ENCODE results near the gene SLC26A9.

SLC26A9 gene

DNA sequence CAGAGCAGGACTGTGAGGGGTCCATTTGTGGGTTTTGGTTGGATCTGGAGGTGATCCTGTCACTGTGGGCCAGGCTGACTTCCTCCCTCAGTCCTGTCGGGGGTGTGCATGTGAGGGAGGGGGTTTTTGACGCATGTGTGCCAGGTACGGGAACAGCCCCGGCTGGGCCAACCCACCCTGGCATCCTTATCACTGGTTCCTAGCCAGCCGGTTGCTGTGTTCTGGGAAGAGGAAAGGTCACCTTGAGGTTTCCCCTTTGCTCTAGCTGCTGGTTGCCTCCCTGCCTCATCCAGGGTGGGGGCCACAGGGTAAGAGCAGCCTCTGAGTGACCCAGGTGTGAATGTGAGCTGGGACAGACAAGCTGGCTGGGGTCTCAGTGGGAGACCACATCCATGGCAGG lies 2.5 kb downstream of the SLC26A9 start:
- TF ChIP-seq NFIC (IDR thresholded peaks at IDR 0.05) (no peak), EP300 (IDR thresholded peaks at IDR 0.05; ENCODE audit: borderline replicate concordance) (no peak), EGR1 (IDR thresholded peaks at IDR 0.05) (no peak), ZBTB7A (IDR thresholded peaks at IDR 0.05; ENCODE audit: low read depth) (no peak), CEBPB (IDR thresholded peaks at IDR 0.05) (no peak)

DNA sequence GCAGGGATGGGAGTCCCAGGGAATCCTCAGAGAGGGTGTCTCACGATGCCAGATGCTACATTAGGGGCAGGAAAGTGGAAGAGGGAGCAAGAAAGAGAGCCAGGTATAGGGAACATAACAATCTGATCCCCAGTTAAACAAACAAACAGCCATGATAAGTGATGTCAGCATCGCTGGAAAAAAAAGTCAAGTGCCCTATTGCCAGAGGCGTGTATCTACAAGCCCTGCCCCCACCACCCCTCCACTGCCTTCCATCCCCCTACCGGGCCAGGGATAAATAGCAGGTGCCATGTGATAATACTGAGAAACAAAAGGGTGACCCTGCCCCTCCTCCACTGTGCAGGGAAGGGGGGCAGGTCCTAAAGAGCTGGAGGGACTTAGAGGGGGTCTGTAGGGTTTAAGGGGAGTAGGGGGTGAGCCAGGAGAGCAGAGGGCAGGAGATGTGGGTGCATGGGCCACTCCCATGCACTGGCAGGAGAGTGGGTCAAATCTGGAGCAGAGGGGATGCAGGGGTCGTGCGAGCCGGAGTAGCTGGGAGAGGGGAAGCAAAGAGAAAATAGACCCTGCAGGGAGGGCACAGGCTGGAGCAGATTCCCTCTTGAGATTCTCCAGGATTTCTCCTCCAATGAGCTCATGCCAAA lies 3.4 kb downstream of the SLC26A9 start:
- TF ChIP-seq, protein P1, sequence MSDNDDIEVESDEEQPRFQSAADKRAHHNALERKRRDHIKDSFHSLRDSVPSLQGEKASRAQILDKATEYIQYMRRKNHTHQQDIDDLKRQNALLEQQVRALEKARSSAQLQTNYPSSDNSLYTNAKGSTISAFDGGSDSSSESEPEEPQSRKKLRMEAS (IDR thresholded peaks at IDR 0.05), result no peak
- TF ChIP-seq RAD21 (IDR thresholded peaks at IDR 0.05; ENCODE audit: low read depth), result no peak
- TF ChIP-seq TEAD4 (IDR thresholded peaks at IDR 0.05), result no peak
- TF ChIP-seq TAF1 (IDR thresholded peaks at IDR 0.05; ENCODE audit: low read depth), result no peak
- TF ChIP-seq FOXM1 (IDR thresholded peaks at IDR 0.05; ENCODE audit: borderline replicate concordance, low read depth), result no peak
- TF ChIP-seq, protein P2, sequence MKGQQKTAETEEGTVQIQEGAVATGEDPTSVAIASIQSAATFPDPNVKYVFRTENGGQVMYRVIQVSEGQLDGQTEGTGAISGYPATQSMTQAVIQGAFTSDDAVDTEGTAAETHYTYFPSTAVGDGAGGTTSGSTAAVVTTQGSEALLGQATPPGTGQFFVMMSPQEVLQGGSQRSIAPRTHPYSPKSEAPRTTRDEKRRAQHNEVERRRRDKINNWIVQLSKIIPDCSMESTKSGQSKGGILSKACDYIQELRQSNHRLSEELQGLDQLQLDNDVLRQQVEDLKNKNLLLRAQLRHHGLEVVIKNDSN (IDR thresholded peaks at IDR 0.05), result no peak
- no peak for TF ChIP-seq YY1 (IDR thresholded peaks at IDR 0.05; ENCODE audit: low read depth)
- TF ChIP-seq, protein P3, sequence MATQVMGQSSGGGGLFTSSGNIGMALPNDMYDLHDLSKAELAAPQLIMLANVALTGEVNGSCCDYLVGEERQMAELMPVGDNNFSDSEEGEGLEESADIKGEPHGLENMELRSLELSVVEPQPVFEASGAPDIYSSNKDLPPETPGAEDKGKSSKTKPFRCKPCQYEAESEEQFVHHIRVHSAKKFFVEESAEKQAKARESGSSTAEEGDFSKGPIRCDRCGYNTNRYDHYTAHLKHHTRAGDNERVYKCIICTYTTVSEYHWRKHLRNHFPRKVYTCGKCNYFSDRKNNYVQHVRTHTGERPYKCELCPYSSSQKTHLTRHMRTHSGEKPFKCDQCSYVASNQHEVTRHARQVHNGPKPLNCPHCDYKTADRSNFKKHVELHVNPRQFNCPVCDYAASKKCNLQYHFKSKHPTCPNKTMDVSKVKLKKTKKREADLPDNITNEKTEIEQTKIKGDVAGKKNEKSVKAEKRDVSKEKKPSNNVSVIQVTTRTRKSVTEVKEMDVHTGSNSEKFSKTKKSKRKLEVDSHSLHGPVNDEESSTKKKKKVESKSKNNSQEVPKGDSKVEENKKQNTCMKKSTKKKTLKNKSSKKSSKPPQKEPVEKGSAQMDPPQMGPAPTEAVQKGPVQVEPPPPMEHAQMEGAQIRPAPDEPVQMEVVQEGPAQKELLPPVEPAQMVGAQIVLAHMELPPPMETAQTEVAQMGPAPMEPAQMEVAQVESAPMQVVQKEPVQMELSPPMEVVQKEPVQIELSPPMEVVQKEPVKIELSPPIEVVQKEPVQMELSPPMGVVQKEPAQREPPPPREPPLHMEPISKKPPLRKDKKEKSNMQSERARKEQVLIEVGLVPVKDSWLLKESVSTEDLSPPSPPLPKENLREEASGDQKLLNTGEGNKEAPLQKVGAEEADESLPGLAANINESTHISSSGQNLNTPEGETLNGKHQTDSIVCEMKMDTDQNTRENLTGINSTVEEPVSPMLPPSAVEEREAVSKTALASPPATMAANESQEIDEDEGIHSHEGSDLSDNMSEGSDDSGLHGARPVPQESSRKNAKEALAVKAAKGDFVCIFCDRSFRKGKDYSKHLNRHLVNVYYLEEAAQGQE (IDR thresholded peaks at IDR 0.05; ENCODE audit: low read depth), result no peak
- no peak for TF ChIP-seq EP300 (IDR thresholded peaks at IDR 0.05; ENCODE audit: borderline replicate concordance)
- TF ChIP-seq ZBTB7A (IDR thresholded peaks at IDR 0.05; ENCODE audit: low read depth), result no peak
- TF ChIP-seq TCF12 (IDR thresholded peaks at IDR 0.05; ENCODE audit: low read depth), result no peak
- no peak for TF ChIP-seq EGR1 (IDR thresholded peaks at IDR 0.05)
- no peak for TF ChIP-seq CEBPB (IDR thresholded peaks at IDR 0.05)
- TF ChIP-seq NFIC (IDR thresholded peaks at IDR 0.05), result no peak

DNA sequence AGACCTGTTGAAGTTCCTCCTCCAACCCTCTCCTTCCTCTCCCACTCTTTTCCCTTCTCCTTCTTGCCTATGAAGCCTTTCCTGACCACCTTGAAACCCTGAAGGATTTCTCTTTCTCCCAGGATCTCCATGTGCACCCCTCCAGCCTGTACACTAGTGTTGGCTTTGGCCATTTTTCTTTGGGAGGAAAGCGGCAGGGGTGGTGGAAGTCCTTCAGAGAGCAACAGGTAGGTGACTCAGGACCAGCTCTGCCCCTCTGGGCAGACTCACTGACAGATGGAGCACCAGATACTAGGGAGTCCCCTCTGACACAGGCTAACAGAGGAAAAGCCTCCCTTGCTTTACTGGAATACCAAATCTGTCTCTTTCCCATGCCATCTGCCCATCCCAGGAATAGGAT lies 4.6 kb downstream of the SLC26A9 start:
- TF ChIP-seq, protein P2 (IDR thresholded peaks at IDR 0.05), result no peak
- TF ChIP-seq FOXM1 (IDR thresholded peaks at IDR 0.05; ENCODE audit: borderline replicate concordance, low read depth), result no peak
- no peak for TF ChIP-seq EP300 (IDR thresholded peaks at IDR 0.05; ENCODE audit: borderline replicate concordance)
- TF ChIP-seq TAF1 (IDR thresholded peaks at IDR 0.05; ENCODE audit: low read depth), result no peak
- TF ChIP-seq TEAD4 (IDR thresholded peaks at IDR 0.05), result no peak
- TF ChIP-seq, protein P1 (IDR thresholded peaks at IDR 0.05), result no peak
- TF ChIP-seq YY1 (IDR thresholded peaks at IDR 0.05; ENCODE audit: low read depth), result no peak
- TF ChIP-seq, protein P3 (IDR thresholded peaks at IDR 0.05; ENCODE audit: low read depth), result no peak

DNA sequence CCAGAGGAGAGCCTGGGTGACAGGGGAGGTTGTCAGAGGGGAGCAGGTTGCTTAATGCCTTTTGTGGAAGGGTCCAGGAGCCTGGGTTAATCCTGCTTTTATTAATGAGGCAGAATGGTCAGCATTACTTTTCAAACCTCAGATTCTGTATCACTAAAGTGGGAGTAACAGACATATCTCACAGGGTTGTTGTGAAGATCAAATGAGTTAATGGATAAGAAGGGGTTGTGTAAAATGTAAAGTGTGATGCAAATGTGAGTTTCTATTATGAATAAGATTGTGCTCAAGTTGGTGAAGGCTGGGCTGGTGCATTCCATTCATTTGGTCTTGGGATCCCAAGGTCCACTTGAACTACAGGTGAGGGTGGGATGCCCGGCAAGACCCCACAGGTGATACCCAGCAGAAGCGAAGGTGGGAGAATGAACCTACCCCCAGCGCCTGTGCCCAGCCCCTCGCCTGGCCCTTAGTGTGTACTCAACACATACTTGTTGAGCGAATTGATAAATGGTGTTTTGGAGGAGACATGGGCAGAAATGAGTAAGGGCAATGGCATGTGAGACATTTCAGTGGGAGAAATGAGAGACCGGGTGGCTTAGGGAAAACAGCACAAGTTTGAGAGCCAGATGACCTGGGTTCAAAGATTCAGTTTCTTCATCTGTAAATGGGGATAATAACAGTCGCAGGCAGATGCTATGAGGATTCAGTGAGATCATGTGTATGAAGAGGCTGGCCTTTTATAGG lies 6.2 kb downstream of the SLC26A9 start:
- peak; percentile 74 for TF ChIP-seq TEAD4 (IDR thresholded peaks at IDR 0.05)
- TF ChIP-seq EP300 (IDR thresholded peaks at IDR 0.05; ENCODE audit: borderline replicate concordance), result no peak
- TF ChIP-seq, protein P2 (IDR thresholded peaks at IDR 0.05), result no peak
- no peak for TF ChIP-seq TCF12 (IDR thresholded peaks at IDR 0.05; ENCODE audit: low read depth)
- no peak for TF ChIP-seq CEBPB (IDR thresholded peaks at IDR 0.05)
- no peak for TF ChIP-seq YY1 (IDR thresholded peaks at IDR 0.05; ENCODE audit: low read depth)
- TF ChIP-seq RAD21 (IDR thresholded peaks at IDR 0.05; ENCODE audit: low read depth), result no peak
- TF ChIP-seq EGR1 (IDR thresholded peaks at IDR 0.05), result no peak
- TF ChIP-seq, protein P1 (IDR thresholded peaks at IDR 0.05), result no peak
- TF ChIP-seq NFIC (IDR thresholded peaks at IDR 0.05), result no peak
- no peak for TF ChIP-seq FOXM1 (IDR thresholded peaks at IDR 0.05; ENCODE audit: borderline replicate concordance, low read depth)
- TF ChIP-seq, protein P3 (IDR thresholded peaks at IDR 0.05; ENCODE audit: low read depth), result no peak
- 0 out of 2 replicates have a peak, but pooled peaks have one; percentile 53 for TF ChIP-seq ZBTB7A (IDR thresholded peaks at IDR 0.05; ENCODE audit: low read depth)
- no peak for TF ChIP-seq TAF1 (IDR thresholded peaks at IDR 0.05; ENCODE audit: low read depth)
- TF ChIP-seq CREB1 (IDR thresholded peaks at IDR 0.05; ENCODE audit: low read depth), result no peak

All from Ishikawa (cell line).